ENCODE results near the gene THEMIS.

Gene THEMIS

GRCh38 chr6:127866766-127867165, 34.1 kb downstream of the THEMIS start:
- H3K4me3 ChIP-seq (replicated peaks; ENCODE audit: low read depth, low read length), result no peak overlapping the region
- no peak for TF ChIP-seq CTCF (IDR thresholded peaks at IDR 0.05; ENCODE audit: low read depth, low read length, missing control alignments)

GRCh38 chr6:127865108-127865507, 35.8 kb downstream of the THEMIS start:
- no peak for DNase-seq (ENCODE audit: extremely low read depth, low read depth)
- no peak overlapping the region for H3K4me3 ChIP-seq (replicated peaks; ENCODE audit: low read depth, low read length)
- no peak for TF ChIP-seq CTCF (IDR thresholded peaks at IDR 0.05; ENCODE audit: low read depth, low read length, missing control alignments)

More at GRCh38 chr6:127866766-127867165, 34.1 kb downstream of the THEMIS start:
- no peak for DNase-seq (ENCODE audit: extremely low read depth, low read depth)

GRCh38 chr6:127864701-127865100, 36.2 kb downstream of the THEMIS start:
- TF ChIP-seq CTCF (IDR thresholded peaks at IDR 0.05; ENCODE audit: low read depth, low read length, missing control alignments), result no peak
- DNase-seq (ENCODE audit: extremely low read depth, low read depth), result no peak
- no peak overlapping the region for H3K4me3 ChIP-seq (replicated peaks; ENCODE audit: low read depth, low read length)

- TF ChIP-seq CTCF (IDR thresholded peaks at IDR 0.05; ENCODE audit: low read depth, low read length, missing control alignments), result no peak
- DNase-seq (ENCODE audit: extremely low read depth, low read depth), result no peak
- H3K4me3 ChIP-seq (replicated peaks; ENCODE audit: low read depth, low read length), result no peak overlapping the region
Observed at GRCh38 chr6:127860723-127861122, 40.1 kb downstream of the THEMIS start.

GRCh38 chr6:127859956-127860355, 40.9 kb downstream of the THEMIS start:
- TF ChIP-seq CTCF (IDR thresholded peaks at IDR 0.05; ENCODE audit: low read depth, low read length, missing control alignments), result no peak
- DNase-seq (ENCODE audit: extremely low read depth, low read depth), result no peak
- H3K4me3 ChIP-seq (replicated peaks; ENCODE audit: low read depth, low read length), result no peak overlapping the region

GRCh38 chr6:127858727-127859391, 42.0 kb downstream of the THEMIS start:
- TF ChIP-seq CTCF (IDR thresholded peaks at IDR 0.05; ENCODE audit: low read depth, low read length, missing control alignments), result no peak
- no peak for DNase-seq (ENCODE audit: extremely low read depth, low read depth)
- H3K4me3 ChIP-seq (replicated peaks; ENCODE audit: low read depth, low read length), result no peak overlapping the region
